ENCODE results near the gene CLCN5.
A peak's percentile ranks its signal among the peaks of the same experiment; 100 is the strongest.

The CLCN5 gene

DNA sequence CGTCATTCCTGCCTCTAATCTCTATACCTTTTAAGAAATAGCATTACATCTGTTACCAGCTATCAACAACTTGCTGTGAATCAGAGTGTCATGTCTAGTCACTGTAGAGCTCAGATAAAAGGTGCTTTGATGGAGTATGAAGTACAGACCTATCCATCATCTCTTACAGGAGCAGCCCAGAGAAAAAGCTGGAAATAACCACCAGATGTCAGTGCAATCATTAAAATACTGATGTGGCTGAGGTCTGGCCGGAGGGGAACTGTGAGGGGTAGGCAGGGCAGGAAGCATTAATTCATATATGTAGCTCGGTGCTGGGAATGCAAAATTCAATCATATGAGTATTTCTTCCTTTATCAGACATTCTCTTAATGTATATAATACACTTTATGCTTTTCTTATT lies 177.8 kb downstream of the CLCN5 start:
- TF ChIP-seq ZNF366 (tag by site-specific recombination; conservative IDR thresholded peaks at IDR 0.05): no peak
- no peak for TF ChIP-seq ZNF626 (tag by site-specific recombination; IDR thresholded peaks at IDR 0.05)
- TF ChIP-seq ZSCAN16 (tag by site-specific recombination; IDR thresholded peaks at IDR 0.05): no peak
- TF ChIP-seq BCL6B (tag by site-specific recombination; IDR thresholded peaks at IDR 0.05): no peak
- peak; percentile 34; the same call in 1 of the 2 replicates for TF ChIP-seq ZNF654 (tag by site-specific recombination; IDR thresholded peaks at IDR 0.05; ENCODE audit: low read depth)
- H3K36me3 ChIP-seq (ENCODE audit: control insufficient read depth in 2 of 2, insufficient read depth in 1 of 2, low read length in 2 of 2): peaks cover 0 to 5% of the 10 kb centered on the region in 2 experiments; a peak in 1 of 3 replicates
- H3K4me1 ChIP-seq (ENCODE audit: control insufficient read depth, insufficient read depth, low read length): no peaks in the 10 kb centered on the region
- no peak overlapping the region for H3K4me3 ChIP-seq (ENCODE audit: low read depth, low read length)
- no peaks in the 10 kb centered on the region for H3K9me3 ChIP-seq (ENCODE audit: control insufficient read depth, insufficient read depth, low read depth, low read length)
- POLR2A ChIA-PET: interaction anchor here (1.1 kb wide), 1 partner anchor 177 kb away, joined by 3 read pairs; no protein-coding TSS in a partner anchor
- H3K27ac ChIP-seq (ENCODE audit: extremely low read depth, low read depth, low read length): no peak overlapping the region
- CTCF ChIA-PET: interaction anchor here (0.6 to 2.8 kb wide), 35 partner anchors 12 to 581 kb away, joined by 3 to 36 read pairs (median 3); partner anchors contain the start of genes CCNB3 and CLCN5

DNA sequence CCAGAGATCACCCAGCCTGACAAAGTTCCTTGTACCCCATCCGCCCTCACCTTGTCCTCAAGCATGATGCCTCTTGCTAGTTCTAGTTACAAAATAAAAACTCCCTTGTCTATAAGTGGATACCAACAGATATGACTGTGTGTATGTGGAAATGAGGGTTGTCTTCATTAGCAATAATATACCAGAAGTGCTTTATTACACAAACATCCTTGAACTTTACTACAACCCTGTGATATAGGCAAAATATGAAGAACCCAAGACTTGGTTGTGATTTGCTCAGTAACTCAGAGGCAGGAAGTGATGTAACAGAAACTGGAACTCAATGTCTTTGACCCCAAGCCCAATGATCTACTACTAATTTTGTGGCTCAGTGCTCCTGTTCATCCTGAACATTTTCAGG lies 180.8 kb downstream of the CLCN5 start:
- H3K4me1 ChIP-seq (ENCODE audit: control insufficient read depth, insufficient read depth, low read length): no peaks in the 10 kb centered on the region
- H3K4me3 ChIP-seq (ENCODE audit: low read depth, low read length): no peak overlapping the region
- CTCF ChIA-PET: interaction anchor here (1.4 kb wide), 1 partner anchor 101 kb away, joined by 5 read pairs; the partner anchor contains the start of gene CCNB3
- H3K36me3 ChIP-seq (ENCODE audit: control insufficient read depth in 2 of 2, insufficient read depth in 1 of 2, low read length in 2 of 2): peaks cover 0 to 5% of the 10 kb centered on the region in 2 experiments; a peak in 1 of 3 replicates
- H3K27ac ChIP-seq (ENCODE audit: extremely low read depth, low read depth, low read length): no peak overlapping the region
- no peaks in the 10 kb centered on the region for H3K9me3 ChIP-seq (ENCODE audit: control insufficient read depth, insufficient read depth, low read depth, low read length)
- POLR2A ChIA-PET: no interaction called here
- TF ChIP-seq ZNF426 (tag by site-specific recombination; IDR thresholded peaks at IDR 0.05) (no peak), ZNF843 (tag by site-specific recombination; IDR thresholded peaks at IDR 0.05) (no peak), ZBTB20 (tag by site-specific recombination; IDR thresholded peaks at IDR 0.05) (no peak), ZNF791 (tag by site-specific recombination; IDR thresholded peaks at IDR 0.05) (no peak), ZNF658 (tag by site-specific recombination; IDR thresholded peaks at IDR 0.05) (no peak), BCL6B (tag by site-specific recombination; IDR thresholded peaks at IDR 0.05) (no peak), BCL11B (tag by site-specific recombination; IDR thresholded peaks at IDR 0.05; ENCODE audit: low read depth) (no peak), KLF1 (tag by site-specific recombination; IDR thresholded peaks at IDR 0.05) (no peak)
- TF ChIP-seq, protein P1, sequence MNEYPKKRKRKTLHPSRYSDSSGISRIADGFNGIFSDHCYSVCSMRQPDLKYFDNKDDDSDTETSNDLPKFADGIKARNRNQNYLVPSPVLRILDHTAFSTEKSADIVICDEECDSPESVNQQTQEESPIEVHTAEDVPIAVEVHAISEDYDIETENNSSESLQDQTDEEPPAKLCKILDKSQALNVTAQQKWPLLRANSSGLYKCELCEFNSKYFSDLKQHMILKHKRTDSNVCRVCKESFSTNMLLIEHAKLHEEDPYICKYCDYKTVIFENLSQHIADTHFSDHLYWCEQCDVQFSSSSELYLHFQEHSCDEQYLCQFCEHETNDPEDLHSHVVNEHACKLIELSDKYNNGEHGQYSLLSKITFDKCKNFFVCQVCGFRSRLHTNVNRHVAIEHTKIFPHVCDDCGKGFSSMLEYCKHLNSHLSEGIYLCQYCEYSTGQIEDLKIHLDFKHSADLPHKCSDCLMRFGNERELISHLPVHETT (tag by site-specific recombination; IDR thresholded peaks at IDR 0.05): no peak
- TF ChIP-seq, protein P2, sequence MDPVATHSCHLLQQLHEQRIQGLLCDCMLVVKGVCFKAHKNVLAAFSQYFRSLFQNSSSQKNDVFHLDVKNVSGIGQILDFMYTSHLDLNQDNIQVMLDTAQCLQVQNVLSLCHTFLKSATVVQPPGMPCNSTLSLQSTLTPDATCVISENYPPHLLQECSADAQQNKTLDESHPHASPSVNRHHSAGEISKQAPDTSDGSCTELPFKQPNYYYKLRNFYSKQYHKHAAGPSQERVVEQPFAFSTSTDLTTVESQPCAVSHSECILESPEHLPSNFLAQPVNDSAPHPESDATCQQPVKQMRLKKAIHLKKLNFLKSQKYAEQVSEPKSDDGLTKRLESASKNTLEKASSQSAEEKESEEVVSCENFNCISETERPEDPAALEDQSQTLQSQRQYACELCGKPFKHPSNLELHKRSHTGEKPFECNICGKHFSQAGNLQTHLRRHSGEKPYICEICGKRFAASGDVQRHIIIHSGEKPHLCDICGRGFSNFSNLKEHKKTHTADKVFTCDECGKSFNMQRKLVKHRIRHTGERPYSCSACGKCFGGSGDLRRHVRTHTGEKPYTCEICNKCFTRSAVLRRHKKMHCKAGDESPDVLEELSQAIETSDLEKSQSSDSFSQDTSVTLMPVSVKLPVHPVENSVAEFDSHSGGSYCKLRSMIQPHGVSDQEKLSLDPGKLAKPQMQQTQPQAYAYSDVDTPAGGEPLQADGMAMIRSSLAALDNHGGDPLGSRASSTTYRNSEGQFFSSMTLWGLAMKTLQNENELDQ (tag by site-specific recombination; IDR thresholded peaks at IDR 0.05; ENCODE audit: low read depth): no peak

- ChIA-PET CTCF (no interaction called here), POLR2A (no interaction called here)
- H3K27ac ChIP-seq (ENCODE audit: extremely low read depth, low read depth, low read length): no peak overlapping the region
- H3K4me3 ChIP-seq (ENCODE audit: low read depth, low read length): no peak overlapping the region
- no peaks in the 10 kb centered on the region for H3K4me1 ChIP-seq (ENCODE audit: control insufficient read depth, insufficient read depth, low read length)
- no peaks in the 10 kb centered on the region for H3K9me3 ChIP-seq (ENCODE audit: control insufficient read depth, insufficient read depth, low read depth, low read length)
- TF ChIP-seq, protein P3, sequence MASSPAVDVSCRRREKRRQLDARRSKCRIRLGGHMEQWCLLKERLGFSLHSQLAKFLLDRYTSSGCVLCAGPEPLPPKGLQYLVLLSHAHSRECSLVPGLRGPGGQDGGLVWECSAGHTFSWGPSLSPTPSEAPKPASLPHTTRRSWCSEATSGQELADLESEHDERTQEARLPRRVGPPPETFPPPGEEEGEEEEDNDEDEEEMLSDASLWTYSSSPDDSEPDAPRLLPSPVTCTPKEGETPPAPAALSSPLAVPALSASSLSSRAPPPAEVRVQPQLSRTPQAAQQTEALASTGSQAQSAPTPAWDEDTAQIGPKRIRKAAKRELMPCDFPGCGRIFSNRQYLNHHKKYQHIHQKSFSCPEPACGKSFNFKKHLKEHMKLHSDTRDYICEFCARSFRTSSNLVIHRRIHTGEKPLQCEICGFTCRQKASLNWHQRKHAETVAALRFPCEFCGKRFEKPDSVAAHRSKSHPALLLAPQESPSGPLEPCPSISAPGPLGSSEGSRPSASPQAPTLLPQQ (tag by site-specific recombination; IDR thresholded peaks at IDR 0.05): peak; percentile 50; the same call in 1 of the 2 replicates
- no peak for TF ChIP-seq ZNF416 (tag by site-specific recombination; IDR thresholded peaks at IDR 0.05)
- no peaks in the 10 kb centered on the region for H3K36me3 ChIP-seq (ENCODE audit: control insufficient read depth in 2 of 2, insufficient read depth in 1 of 2, low read length in 2 of 2)
These were observed 181.6 kb downstream of the CLCN5 start for GRCh38 chrX:50103866-50104566.
